Measurements from ENCODE around the gene NUP93.

GRCh38 chr16:56775162-56775561, 45.2 kb downstream of the NUP93 start:
- TF ChIP-seq MAX (IDR thresholded peaks at IDR 0.05; ENCODE audit: low read depth, low read length), result no peak
- TF ChIP-seq CTCF (IDR thresholded peaks at IDR 0.05; ENCODE audit: low read depth, low read length), result no peak
- TF ChIP-seq POLR2A (IDR thresholded peaks at IDR 0.05; ENCODE audit: extremely low read depth, insufficient read length), result no peak
- no peak for TF ChIP-seq MYC (IDR thresholded peaks at IDR 0.05; ENCODE audit: low read depth, low read length)
